Measurements from ENCODE around the gene MACF1. TPM values are rescaled to one million over a fixed set of nuclear protein-coding genes. Genes with fewer than 3 reads are reported as not detected.

MACF1 gene
- total RNA-seq, 4 donors from 2014 or later = 78.7 to 139 (median 113) TPM

- Histone ChIP-seq H3K27ac (no peak overlapping the region), H3K4me1 (no peaks in the 10 kb centered on the region), H3K4me3 (no peak overlapping the region), H3K9me3 (no peaks in the 10 kb centered on the region), H3K36me3 (peaks cover 0 to 72% of the 10 kb centered on the region in 2 donors), H3K27me3 (no peaks in the 10 kb centered on the region)
- intact Hi-C loops (cut with DNase I; ENCODE audit: low total_unique reads) = no loop called here
- ATAC-seq (no peak), DNase-seq (no peak)
- TF ChIP-seq CTCF (IDR thresholded peaks at IDR 0.05 in 4 of 5, conservative IDR thresholded peaks at IDR 0.05 in 1 of 5) (no peak), POLR2A (IDR thresholded peaks at IDR 0.05) (no peak)
- in situ Hi-C loops (cut with MboI; ENCODE audit: low sequenced_read_pairs in 4 of 4) = no loop called here
These were observed 167.6 kb downstream of the MACF1 start for GRCh38 chr1:39372105-39372504.

GRCh38 chr1:39376656-39377055, 172.2 kb downstream of the MACF1 start:
- TF ChIP-seq POLR2A (IDR thresholded peaks at IDR 0.05) = no peak
- TF ChIP-seq CTCF (IDR thresholded peaks at IDR 0.05 in 4 of 5, conservative IDR thresholded peaks at IDR 0.05 in 1 of 5) = no peak
- H3K4me1 ChIP-seq = no peaks in the 10 kb centered on the region
- H3K36me3 ChIP-seq = peaks cover 0 to 56% of the 10 kb centered on the region in 2 donors
- H3K27me3 ChIP-seq = no peaks in the 10 kb centered on the region
- intact Hi-C loops (cut with DNase I; ENCODE audit: low total_unique reads) (no loop called here), in situ Hi-C loops (cut with MboI; ENCODE audit: low sequenced_read_pairs in 4 of 4) (no loop called here)
- ATAC-seq (no peak), DNase-seq (no peak)
- H3K4me3 ChIP-seq = no peak overlapping the region
- H3K27ac ChIP-seq = no peak overlapping the region
- H3K9me3 ChIP-seq = no peaks in the 10 kb centered on the region

- DNase-seq = no peak
- ATAC-seq = no peak
- intact Hi-C loops (cut with DNase I; ENCODE audit: low total_unique reads) = no loop called here
- H3K4me3 ChIP-seq = no peak overlapping the region
- no peaks in the 10 kb centered on the region for H3K4me1 ChIP-seq
- H3K9me3 ChIP-seq = no peaks in the 10 kb centered on the region
- H3K36me3 ChIP-seq = peaks cover 0 to 53% of the 10 kb centered on the region in 2 donors
- H3K27me3 ChIP-seq = no peaks in the 10 kb centered on the region
- in situ Hi-C loops (cut with MboI; ENCODE audit: low sequenced_read_pairs in 4 of 4) = no loop called here
- no peak for TF ChIP-seq CTCF (IDR thresholded peaks at IDR 0.05 in 4 of 5, conservative IDR thresholded peaks at IDR 0.05 in 1 of 5)
- TF ChIP-seq POLR2A (IDR thresholded peaks at IDR 0.05) = no peak
- H3K27ac ChIP-seq = no peak overlapping the region
These were observed 173.9 kb downstream of the MACF1 start for GRCh38 chr1:39378377-39378776.

- H3K27ac ChIP-seq = no peak overlapping the region
These were observed 174.7 kb downstream of the MACF1 start for GRCh38 chr1:39379187-39379586.

More at GRCh38 chr1:39379187-39379586, 174.7 kb downstream of the MACF1 start:
- in situ Hi-C loops (cut with MboI; ENCODE audit: low sequenced_read_pairs in 4 of 4) (no loop called here), intact Hi-C loops (cut with DNase I; ENCODE audit: low total_unique reads) (no loop called here)
- Histone ChIP-seq H3K36me3 (peaks cover 0 to 52% of the 10 kb centered on the region in 2 donors), H3K4me3 (no peak overlapping the region), H3K27me3 (no peaks in the 10 kb centered on the region), H3K4me1 (no peaks in the 10 kb centered on the region), H3K9me3 (no peaks in the 10 kb centered on the region)
- DNase-seq = no peak
- TF ChIP-seq CTCF (IDR thresholded peaks at IDR 0.05 in 4 of 5, conservative IDR thresholded peaks at IDR 0.05 in 1 of 5) = no peak
- no peak for TF ChIP-seq POLR2A (IDR thresholded peaks at IDR 0.05)
- ATAC-seq = no peak

All from gastrocnemius medialis (tissue), 4 donors.